CD14-positive monocyte (primary cell): ENCODE results near the gene CYP27B1. TPM values are rescaled to one million over a fixed set of nuclear protein-coding genes. Genes with fewer than 3 reads are reported as not detected.
A peak's percentile ranks its signal among the peaks of the same experiment; 100 is the strongest.

ENCODE experiments used
- DNase-seq, 3 donors: peaks; one replicate each; pipeline ENCODE4 v3.0.0-alpha.2; 2011 to 2022
- H2AFZ ChIP-seq: 2 replicates; pipeline ENCODE4 v1.6.0; 2012; ENCODE audit warnings: mild to moderate bottlenecking, low read depth, low read length, inconsistent platforms; ENCODE audit not compliant: insufficient read depth, poor library complexity, severe bottlenecking
- H3K27ac ChIP-seq, 2 donors: 1 replicate in 1 of 2; 2 replicates in 1 of 2; pipeline ENCODE4 v1.5.1; 2012 to 2013; ENCODE audit warnings: low read length in 2 of 2, control low read depth in 1 of 2, inconsistent platforms in 1 of 2, low read depth in 1 of 2, mild to moderate bottlenecking in 1 of 2
- H3K27me3 ChIP-seq, 2 donors: one replicate each; pipeline versions ENCODE4 v1.6.0 to v1.6.1; 2011 to 2013; ENCODE audit warnings: low read length in 2 of 2; ENCODE audit not compliant: control insufficient read depth in 2 of 2, insufficient read depth in 2 of 2
- H3K36me3 ChIP-seq, 2 donors: replicated peaks in 1 of 2; 1 replicate in 1 of 2; 2 replicates in 1 of 2; pipeline versions ENCODE4 v1.5.1 to v1.6.1; 2012 to 2013; ENCODE audit warnings: low read length in 2 of 2, control low read depth in 1 of 2, inconsistent platforms in 1 of 2, mild to moderate bottlenecking in 1 of 2; ENCODE audit not compliant: insufficient read depth in 2 of 2, control insufficient read depth in 1 of 2
- H3K4me1 ChIP-seq, 2 donors: 1 replicate in 1 of 2; 2 replicates in 1 of 2; pipeline versions ENCODE4 v1.5.1 to v1.6.1; 2012 to 2013; ENCODE audit warnings: low read length in 2 of 2, control low read depth in 1 of 2, inconsistent platforms in 1 of 2, mild to moderate bottlenecking in 1 of 2, moderate library complexity in 1 of 2; ENCODE audit not compliant: insufficient read depth in 2 of 2, control insufficient read depth in 1 of 2
- H3K4me2 ChIP-seq: replicated peaks from 2 replicates; pipeline ENCODE3; 2012; ENCODE audit warnings: low read length, moderate library complexity, mild to moderate bottlenecking; ENCODE audit not compliant: poor library complexity, severe bottlenecking; ENCODE audit errors: extremely low read depth
- H3K4me3 ChIP-seq, 3 experiments: fragments of 200-600 bp in 1 of 3; sonication (generic) in 1 of 3; replicated peaks in 1 of 3; 1 replicate in 2 of 3; 2 replicates in 1 of 3; pipeline ENCODE4 v1.5.1; 2011 to 2013; ENCODE audit warnings: low read length in 3 of 3, mild to moderate bottlenecking in 3 of 3, control low read depth in 2 of 3, low read depth in 2 of 3, inconsistent platforms in 1 of 3, moderate library complexity in 1 of 3
- H3K79me2 ChIP-seq: 2 replicates; pipeline ENCODE4 v1.6.0; 2012; ENCODE audit warnings: mild to moderate bottlenecking, control low read depth, inconsistent platforms, low read length, moderate library complexity; ENCODE audit not compliant: insufficient read depth
- H3K9ac ChIP-seq: 2 replicates; pipeline ENCODE4 v1.6.0; 2017; ENCODE audit warnings: low read length, mild to moderate bottlenecking; ENCODE audit not compliant: insufficient read depth, poor library complexity, severe bottlenecking
- H3K9me3 ChIP-seq, 2 donors: replicated peaks in 1 of 2; 1 replicate in 1 of 2; 2 replicates in 1 of 2; pipeline versions ENCODE4 v1.5.1 to v1.6.1; 2012 to 2013; ENCODE audit warnings: low read length in 2 of 2, control low read depth in 1 of 2; ENCODE audit not compliant: control insufficient read depth in 1 of 2, insufficient read depth in 1 of 2
- H4K20me1 ChIP-seq: 2 replicates; pipeline ENCODE4 v1.6.0; 2012; ENCODE audit warnings: mild to moderate bottlenecking, low read length, control low read depth, moderate library complexity; ENCODE audit not compliant: insufficient read depth
- H3K27ac Mint-ChIP-seq, 7 donors: one replicate each; pipeline ENCODE4 v1.8.0; 2020; ENCODE audit warnings: mild to moderate bottlenecking in 7 of 7, mixed read lengths in 7 of 7, moderate library complexity in 6 of 7, inconsistent platforms in 2 of 7
- H3K27me3 Mint-ChIP-seq, 3 donors: one replicate each; pipeline ENCODE4 v1.8.0; 2021 to 2022; ENCODE audit warnings: low read depth in 3 of 3, mild to moderate bottlenecking in 3 of 3, mixed read lengths in 3 of 3, moderate library complexity in 3 of 3, inconsistent platforms in 1 of 3
- H3K36me3 Mint-ChIP-seq, 2 donors: one replicate each; pipeline ENCODE4 v1.8.0; 2020; ENCODE audit warnings: mixed read lengths in 2 of 2, inconsistent platforms in 1 of 2, mild to moderate bottlenecking in 1 of 2
- H3K4me1 Mint-ChIP-seq: one replicate; pipeline ENCODE4 v1.8.0; 2020; ENCODE audit warnings: mild to moderate bottlenecking, mixed read lengths
- H3K4me3 Mint-ChIP-seq, 2 donors: one replicate each; pipeline ENCODE4 v1.8.0; 2020; ENCODE audit warnings: mild to moderate bottlenecking in 2 of 2, mixed read lengths in 2 of 2, moderate library complexity in 1 of 2
- H3K9me3 Mint-ChIP-seq, 7 donors: one replicate each; pipeline ENCODE4 v1.8.0; 2020 to 2022; ENCODE audit warnings: mixed read lengths in 7 of 7, mild to moderate bottlenecking in 6 of 7, moderate library complexity in 6 of 7, inconsistent platforms in 2 of 7
- CTCF ChIP-seq: fragments of 200-600 bp; IDR thresholded peaks from one replicate; pipeline ENCODE4 v1.8.0; 2022; ENCODE audit warnings: antibody characterized with exemption, mild to moderate bottlenecking
- WGBS: methylation state at CpG from one replicate; pipeline ENCODE4 v1.1.5; 2013; ENCODE audit warnings: missing lambda C conversion rate; ENCODE audit not compliant: insufficient coverage; 5-methylcytosine and 5-hydroxymethylcytosine counted together
- intact Hi-C, 2 donors: fragments of 100-400 bp; cut with micrococcal nuclease; formaldehyde crosslinking; loops; one replicate each; pipeline versions ENCODE4 v1.15.0 to v1.15.1; 2023
- polyA plus RNA-seq, 3 donors: library from polyadenylated mRNA; depleted of rRNA in 1 of 3; unstranded in 2 of 3; stranded (reverse) in 1 of 3; fragments of 300-500 nt in 2 of 3; fragments of >200 nt in 1 of 3; fragmentation: Illumina TruSeq in 2 of 3; gene quantifications; 1 replicate in 2 of 3; 2 replicates in 1 of 3; pipeline ENCODE4 v1.2.3, GENCODE V29; 2012 to 2021

Gene CYP27B1
- polyA plus RNA-seq, 3 donors: 0.81 TPM; not detected in 2

- H4K20me1 ChIP-seq: peaks cover 12% of the 10 kb centered on the region
- no peak overlapping the region for H3K4me2 ChIP-seq
- no peak overlapping the region for H3K9ac ChIP-seq
- no peak for TF ChIP-seq CTCF
- no peak for DNase-seq
- H3K4me3 ChIP-seq: no peak overlapping the region
- H3K4me1 Mint-ChIP-seq: peaks cover 3% of the 10 kb centered on the region
- no peak overlapping the region for H3K27ac ChIP-seq
- H3K27me3 ChIP-seq: no peaks in the 10 kb centered on the region
- no peak overlapping the region for H3K4me3 Mint-ChIP-seq
- peak overlapping the region in 4 of 7 donors; percentile 34 to 50 (median 42) for H3K27ac Mint-ChIP-seq
- WGBS: 99% methylated on average over 7 of the region's 11 CpGs
- H3K27me3 Mint-ChIP-seq: peaks cover 0 to 2% (median 0%) of the 10 kb centered on the region in 3 donors
- no peak overlapping the region for H2AFZ ChIP-seq
- peaks cover 0 to under 1% of the 10 kb centered on the region in 2 donors for H3K9me3 ChIP-seq
- intact Hi-C loops: no loop called here
- H3K36me3 Mint-ChIP-seq: peaks cover 61 to 63% of the 10 kb centered on the region in 2 donors
- peaks cover 0 to under 1% (median 0%) of the 10 kb centered on the region in 7 donors for H3K9me3 Mint-ChIP-seq
- H3K79me2 ChIP-seq: no peaks in the 10 kb centered on the region
- H3K4me1 ChIP-seq: no peaks in the 10 kb centered on the region
- peaks cover 59 to 65% of the 10 kb centered on the region in 2 donors for H3K36me3 ChIP-seq
These were observed 46.0 kb downstream of the CYP27B1 start for GRCh38 chr12:57720606-57721595.

- no peak overlapping the region for H3K4me3 Mint-ChIP-seq
- H3K27me3 ChIP-seq: no peaks in the 10 kb centered on the region
- H3K9ac ChIP-seq: no peak overlapping the region
- no peaks in the 10 kb centered on the region for H3K4me1 ChIP-seq
- H3K27ac Mint-ChIP-seq: peak overlapping the region in 2 of 7 donors; percentile 34 to 75
- peaks cover 3% of the 10 kb centered on the region for H3K4me1 Mint-ChIP-seq
- no peak overlapping the region for H3K27ac ChIP-seq
- H3K4me2 ChIP-seq: no peak overlapping the region
- TF ChIP-seq CTCF: no peak
- H3K79me2 ChIP-seq: no peaks in the 10 kb centered on the region
- no peaks in the 10 kb centered on the region for H3K9me3 ChIP-seq
- H4K20me1 ChIP-seq: peaks cover 12% of the 10 kb centered on the region
- H2AFZ ChIP-seq: no peak overlapping the region
- H3K36me3 Mint-ChIP-seq: peaks cover 66 to 67% of the 10 kb centered on the region in 2 donors
- H3K9me3 Mint-ChIP-seq: peaks cover 0 to 2% (median 0%) of the 10 kb centered on the region in 7 donors
- H3K4me3 ChIP-seq: no peak overlapping the region
- intact Hi-C loops: no loop called here
- peaks cover 67 to 71% of the 10 kb centered on the region in 2 donors for H3K36me3 ChIP-seq
- DNase-seq: no peak
- peaks cover 0 to 2% (median 0%) of the 10 kb centered on the region in 3 donors for H3K27me3 Mint-ChIP-seq
- whole genome bisulfite sequencing: 98% methylated on average over 6 of the region's 20 CpGs
These were observed 46.9 kb downstream of the CYP27B1 start for GRCh38 chr12:57719777-57720605.
